ENCODE results near the gene EGFL7.

DNA sequence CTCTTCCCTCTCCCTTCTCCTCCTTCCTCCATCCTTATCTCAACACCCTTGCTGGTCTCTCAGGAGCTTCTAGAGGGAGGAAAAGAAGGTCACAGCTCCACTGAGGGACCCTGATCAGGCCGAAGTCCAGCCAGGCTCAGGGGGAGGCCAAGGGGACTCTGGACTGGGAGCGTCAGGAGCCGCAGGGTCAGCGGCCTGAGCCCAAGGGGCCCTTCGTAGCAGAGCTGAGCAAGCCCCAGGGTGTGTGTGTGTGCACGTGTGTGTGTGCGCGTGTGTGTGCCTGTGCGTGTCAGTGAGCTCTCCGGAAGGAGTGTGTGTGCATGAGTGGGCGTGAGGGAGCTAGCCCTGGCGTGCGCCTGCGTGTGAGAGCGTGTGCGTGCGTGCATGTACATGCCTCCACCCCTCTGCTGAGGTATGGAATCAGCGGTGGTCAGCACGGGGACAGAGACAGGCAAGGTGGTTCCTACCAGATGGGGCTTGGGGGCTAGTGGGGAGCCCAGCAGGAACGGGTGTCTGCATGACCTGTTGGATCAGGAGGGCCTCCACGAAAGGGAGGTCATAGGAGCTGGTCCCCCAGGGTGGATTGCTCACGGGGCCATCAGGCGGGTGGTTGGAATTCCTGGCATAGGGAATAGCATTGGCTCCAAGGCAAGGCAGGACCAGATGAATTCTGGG is 34.6 kb downstream of the EGFL7 start:
- TF ChIP-seq L3MBTL2 (conservative IDR thresholded peaks at IDR 0.05) (no peak), TARDBP (IDR thresholded peaks at IDR 0.05) (no peak), BHLHE40 (IDR thresholded peaks at IDR 0.05; ENCODE audit: borderline replicate concordance) (no peak), FOXM1 (IDR thresholded peaks at IDR 0.05; ENCODE audit: borderline replicate concordance) (no peak), ELF4 (IDR thresholded peaks at IDR 0.05) (no peak), SUZ12 (IDR thresholded peaks at IDR 0.05) (no peak)
- TF ChIP-seq, protein P1, sequence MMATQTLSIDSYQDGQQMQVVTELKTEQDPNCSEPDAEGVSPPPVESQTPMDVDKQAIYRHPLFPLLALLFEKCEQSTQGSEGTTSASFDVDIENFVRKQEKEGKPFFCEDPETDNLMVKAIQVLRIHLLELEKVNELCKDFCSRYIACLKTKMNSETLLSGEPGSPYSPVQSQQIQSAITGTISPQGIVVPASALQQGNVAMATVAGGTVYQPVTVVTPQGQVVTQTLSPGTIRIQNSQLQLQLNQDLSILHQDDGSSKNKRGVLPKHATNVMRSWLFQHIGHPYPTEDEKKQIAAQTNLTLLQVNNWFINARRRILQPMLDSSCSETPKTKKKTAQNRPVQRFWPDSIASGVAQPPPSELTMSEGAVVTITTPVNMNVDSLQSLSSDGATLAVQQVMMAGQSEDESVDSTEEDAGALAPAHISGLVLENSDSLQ (IDR thresholded peaks at IDR 0.05) = no peak

All from HEK293T (cell line).